Measurements from ENCODE around the gene LCP1.

DNA sequence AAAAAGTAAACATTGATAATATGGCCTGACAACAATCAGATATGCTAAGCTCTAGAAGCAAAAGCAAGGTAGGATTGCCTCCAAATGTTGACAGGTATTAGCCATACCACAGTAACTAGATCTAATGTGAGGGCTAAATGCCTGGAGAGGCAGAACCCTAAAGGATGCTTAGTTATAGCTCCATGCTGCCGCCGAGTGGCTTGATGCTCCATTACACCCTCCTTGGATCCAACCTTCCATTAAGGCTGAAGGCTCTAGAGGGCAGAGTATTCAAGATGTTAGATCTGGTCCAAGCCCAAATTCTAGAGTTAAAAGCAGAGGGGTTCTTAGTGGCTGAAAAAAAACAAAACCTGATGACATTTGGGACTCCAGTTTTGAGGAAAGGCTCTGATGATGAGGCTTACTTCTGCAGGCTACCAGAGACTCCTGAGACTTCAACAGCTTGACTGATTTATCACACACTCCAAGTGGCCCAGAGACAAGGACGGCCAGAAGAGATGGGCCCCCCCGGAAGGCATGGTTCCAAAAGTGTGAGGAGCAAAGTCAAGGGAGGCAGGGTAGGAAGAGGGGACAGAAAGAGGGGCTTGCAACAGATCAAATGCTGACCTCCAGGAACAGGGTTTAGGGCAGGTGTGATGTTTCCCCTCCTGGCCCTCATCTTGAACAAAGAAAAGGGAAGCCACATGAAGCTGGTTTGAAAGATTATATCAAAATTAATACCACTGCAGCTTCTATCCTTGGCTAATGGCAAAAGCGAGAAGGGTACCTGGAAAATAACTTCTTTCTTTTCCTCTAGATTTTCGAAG lies 55.2 kb downstream of the LCP1 start:
- TF ChIP-seq, protein P1, sequence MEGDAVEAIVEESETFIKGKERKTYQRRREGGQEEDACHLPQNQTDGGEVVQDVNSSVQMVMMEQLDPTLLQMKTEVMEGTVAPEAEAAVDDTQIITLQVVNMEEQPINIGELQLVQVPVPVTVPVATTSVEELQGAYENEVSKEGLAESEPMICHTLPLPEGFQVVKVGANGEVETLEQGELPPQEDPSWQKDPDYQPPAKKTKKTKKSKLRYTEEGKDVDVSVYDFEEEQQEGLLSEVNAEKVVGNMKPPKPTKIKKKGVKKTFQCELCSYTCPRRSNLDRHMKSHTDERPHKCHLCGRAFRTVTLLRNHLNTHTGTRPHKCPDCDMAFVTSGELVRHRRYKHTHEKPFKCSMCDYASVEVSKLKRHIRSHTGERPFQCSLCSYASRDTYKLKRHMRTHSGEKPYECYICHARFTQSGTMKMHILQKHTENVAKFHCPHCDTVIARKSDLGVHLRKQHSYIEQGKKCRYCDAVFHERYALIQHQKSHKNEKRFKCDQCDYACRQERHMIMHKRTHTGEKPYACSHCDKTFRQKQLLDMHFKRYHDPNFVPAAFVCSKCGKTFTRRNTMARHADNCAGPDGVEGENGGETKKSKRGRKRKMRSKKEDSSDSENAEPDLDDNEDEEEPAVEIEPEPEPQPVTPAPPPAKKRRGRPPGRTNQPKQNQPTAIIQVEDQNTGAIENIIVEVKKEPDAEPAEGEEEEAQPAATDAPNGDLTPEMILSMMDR (IDR thresholded peaks at IDR 0.05): peak; percentile 94
- TF ChIP-seq ZFX (IDR thresholded peaks at IDR 0.05; ENCODE audit: borderline replicate concordance): no peak

Data from 22Rv1 (cell line).